ENCODE data around the gene RYR2.

DNA sequence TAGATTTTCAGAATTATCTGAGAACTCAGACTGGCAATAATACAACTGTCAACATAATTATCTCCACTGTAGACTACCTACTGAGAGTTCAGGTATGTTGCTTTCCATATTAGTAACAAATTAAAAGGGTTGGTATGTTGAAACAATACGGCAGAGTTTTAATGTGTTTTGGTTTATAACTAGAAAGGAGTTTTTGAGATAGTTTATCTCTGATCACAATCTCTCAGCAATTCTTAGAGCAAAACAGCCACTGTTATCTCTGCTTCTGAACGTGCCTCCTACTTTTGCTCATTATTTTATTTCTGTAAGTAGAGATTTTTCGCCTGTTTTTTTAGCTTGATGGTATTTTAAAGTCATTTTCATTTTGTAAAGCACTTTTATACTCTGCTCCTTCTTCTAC, 730.0 kb downstream of the RYR2 start:
- TF ChIP-seq, protein P1, sequence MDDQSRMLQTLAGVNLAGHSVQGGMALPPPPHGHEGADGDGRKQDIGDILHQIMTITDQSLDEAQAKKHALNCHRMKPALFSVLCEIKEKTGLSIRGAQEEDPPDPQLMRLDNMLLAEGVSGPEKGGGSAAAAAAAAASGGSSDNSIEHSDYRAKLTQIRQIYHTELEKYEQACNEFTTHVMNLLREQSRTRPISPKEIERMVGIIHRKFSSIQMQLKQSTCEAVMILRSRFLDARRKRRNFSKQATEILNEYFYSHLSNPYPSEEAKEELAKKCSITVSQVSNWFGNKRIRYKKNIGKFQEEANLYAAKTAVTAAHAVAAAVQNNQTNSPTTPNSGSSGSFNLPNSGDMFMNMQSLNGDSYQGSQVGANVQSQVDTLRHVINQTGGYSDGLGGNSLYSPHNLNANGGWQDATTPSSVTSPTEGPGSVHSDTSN (IDR thresholded peaks at IDR 0.05), result no peak
- TF ChIP-seq EZH2phosphoT487 (IDR thresholded peaks at IDR 0.05; ENCODE audit: borderline replicate concordance, low read depth) (no peak), POLR2AphosphoS5 (IDR thresholded peaks at IDR 0.05; ENCODE audit: low read depth, low read length) (no peak), GATA2 (CRISPR knock-in tag; IDR thresholded peaks at IDR 0.05) (no peak), GABPA (IDR thresholded peaks at IDR 0.05; ENCODE audit: low read depth) (no peak), RAD21 (IDR thresholded peaks at IDR 0.05; ENCODE audit: low read length) (no peak), TAF1 (IDR thresholded peaks at IDR 0.05; ENCODE audit: borderline replicate concordance, low read depth, low read length) (no peak), USF1 (IDR thresholded peaks at IDR 0.05; ENCODE audit: borderline replicate concordance, low read depth) (no peak), REST (IDR thresholded peaks at IDR 0.05; ENCODE audit: low read depth, low read length) (no peak), FOXJ3 (CRISPR knock-in tag; IDR thresholded peaks at IDR 0.05) (no peak), CHD2 (IDR thresholded peaks at IDR 0.05; ENCODE audit: low read length, partially characterized antibody) (no peak), EP300 (IDR thresholded peaks at IDR 0.05; ENCODE audit: borderline replicate concordance in 1 of 2, low read depth in 1 of 2, low read length in 1 of 2) (no peak)
- TF ChIP-seq, protein P2, sequence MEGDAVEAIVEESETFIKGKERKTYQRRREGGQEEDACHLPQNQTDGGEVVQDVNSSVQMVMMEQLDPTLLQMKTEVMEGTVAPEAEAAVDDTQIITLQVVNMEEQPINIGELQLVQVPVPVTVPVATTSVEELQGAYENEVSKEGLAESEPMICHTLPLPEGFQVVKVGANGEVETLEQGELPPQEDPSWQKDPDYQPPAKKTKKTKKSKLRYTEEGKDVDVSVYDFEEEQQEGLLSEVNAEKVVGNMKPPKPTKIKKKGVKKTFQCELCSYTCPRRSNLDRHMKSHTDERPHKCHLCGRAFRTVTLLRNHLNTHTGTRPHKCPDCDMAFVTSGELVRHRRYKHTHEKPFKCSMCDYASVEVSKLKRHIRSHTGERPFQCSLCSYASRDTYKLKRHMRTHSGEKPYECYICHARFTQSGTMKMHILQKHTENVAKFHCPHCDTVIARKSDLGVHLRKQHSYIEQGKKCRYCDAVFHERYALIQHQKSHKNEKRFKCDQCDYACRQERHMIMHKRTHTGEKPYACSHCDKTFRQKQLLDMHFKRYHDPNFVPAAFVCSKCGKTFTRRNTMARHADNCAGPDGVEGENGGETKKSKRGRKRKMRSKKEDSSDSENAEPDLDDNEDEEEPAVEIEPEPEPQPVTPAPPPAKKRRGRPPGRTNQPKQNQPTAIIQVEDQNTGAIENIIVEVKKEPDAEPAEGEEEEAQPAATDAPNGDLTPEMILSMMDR (IDR thresholded peaks at IDR 0.05), result no peak

Measured in SK-N-SH (cell line).